GM12874 (cell line): Measurements from ENCODE around the gene TBL1X.

Experiments used
- TF ChIP-seq, protein P1 (sequence below): IDR thresholded peaks from 2 replicates; pipeline ENCODE4 v1.5.1; 2011; ENCODE audit warnings: low read depth, mild to moderate bottlenecking, control low read depth, low read length, moderate library complexity; ENCODE audit not compliant: insufficient read depth

TBL1X gene

DNA sequence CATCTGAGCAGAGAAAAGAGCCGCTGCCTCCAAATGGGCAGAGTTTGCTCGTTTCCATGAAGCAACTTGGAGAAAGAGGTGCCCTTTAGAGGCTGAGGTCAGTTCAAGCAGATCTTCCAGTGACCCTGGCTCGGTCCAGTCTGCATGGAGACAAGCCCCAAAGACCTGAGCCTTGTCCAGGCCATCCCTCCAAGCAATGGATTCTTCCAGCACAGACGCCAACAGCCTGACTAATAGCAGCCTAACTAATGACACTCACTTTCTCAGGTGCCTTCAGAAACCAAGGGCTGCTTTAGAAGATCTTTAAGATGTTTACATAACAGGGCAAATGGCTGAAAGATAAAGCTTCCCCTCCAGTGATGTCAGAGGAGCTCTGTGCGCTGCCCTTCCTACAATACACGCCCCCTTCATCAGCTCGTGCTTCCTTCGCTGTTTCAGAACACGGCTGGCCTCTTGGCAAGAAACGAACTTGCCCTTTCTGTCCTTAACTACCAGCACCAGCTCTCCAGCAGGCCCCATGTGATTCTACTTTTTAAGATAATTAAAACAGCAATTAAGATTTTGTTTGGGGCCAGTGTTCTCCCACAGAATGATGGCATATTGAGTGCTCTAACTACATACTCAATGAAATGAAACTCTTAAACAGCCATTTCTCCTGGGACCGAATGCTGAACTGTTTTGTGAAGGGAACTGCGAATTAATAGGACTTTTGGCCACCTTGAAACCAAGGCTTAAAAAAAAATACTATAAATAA lies 181.8 kb downstream of the TBL1X start:
- TF ChIP-seq, protein P1, sequence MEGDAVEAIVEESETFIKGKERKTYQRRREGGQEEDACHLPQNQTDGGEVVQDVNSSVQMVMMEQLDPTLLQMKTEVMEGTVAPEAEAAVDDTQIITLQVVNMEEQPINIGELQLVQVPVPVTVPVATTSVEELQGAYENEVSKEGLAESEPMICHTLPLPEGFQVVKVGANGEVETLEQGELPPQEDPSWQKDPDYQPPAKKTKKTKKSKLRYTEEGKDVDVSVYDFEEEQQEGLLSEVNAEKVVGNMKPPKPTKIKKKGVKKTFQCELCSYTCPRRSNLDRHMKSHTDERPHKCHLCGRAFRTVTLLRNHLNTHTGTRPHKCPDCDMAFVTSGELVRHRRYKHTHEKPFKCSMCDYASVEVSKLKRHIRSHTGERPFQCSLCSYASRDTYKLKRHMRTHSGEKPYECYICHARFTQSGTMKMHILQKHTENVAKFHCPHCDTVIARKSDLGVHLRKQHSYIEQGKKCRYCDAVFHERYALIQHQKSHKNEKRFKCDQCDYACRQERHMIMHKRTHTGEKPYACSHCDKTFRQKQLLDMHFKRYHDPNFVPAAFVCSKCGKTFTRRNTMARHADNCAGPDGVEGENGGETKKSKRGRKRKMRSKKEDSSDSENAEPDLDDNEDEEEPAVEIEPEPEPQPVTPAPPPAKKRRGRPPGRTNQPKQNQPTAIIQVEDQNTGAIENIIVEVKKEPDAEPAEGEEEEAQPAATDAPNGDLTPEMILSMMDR, result no peak

DNA sequence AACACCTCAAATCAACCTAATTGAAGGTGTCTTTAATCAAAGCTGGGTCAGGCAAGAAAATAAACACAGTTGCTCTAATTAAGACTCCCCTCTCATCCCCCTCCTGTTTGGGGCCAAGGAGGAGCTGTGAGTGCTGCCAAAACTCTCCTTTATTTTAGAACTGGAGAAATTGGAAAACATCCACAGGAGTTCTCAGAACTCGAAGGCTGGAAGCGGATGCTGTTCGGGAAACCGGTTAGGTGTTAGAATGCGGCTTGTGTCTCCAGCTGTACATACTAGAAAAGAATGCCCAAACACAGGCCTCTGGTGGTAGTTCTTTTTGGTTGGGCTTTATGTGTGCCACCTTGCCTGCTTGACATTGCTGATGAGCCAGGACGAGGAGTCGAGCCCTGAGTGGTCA lies 182.6 kb downstream of the TBL1X start:
- TF ChIP-seq, protein P1, result no peak

DNA sequence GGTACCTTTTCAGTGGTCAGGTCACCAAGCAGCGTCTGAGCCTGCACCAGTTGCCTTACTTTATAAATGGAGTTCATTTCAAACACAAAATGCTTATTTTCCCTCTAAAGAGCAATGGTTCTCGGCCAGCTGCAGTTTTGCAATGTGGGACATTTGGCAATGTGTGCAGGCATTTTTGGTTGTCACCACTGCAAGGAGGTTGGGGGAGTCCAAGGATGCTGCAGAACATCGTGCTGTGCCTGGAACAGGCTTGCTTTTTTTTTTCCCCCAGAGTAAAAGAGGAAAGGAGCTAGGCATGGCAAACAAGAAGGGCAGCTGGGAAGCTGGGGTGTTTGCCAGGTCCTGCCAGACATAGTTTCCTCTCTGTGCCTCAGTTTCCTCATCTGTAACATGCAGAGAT lies 185.2 kb downstream of the TBL1X start:
- TF ChIP-seq, protein P1, result no peak

DNA sequence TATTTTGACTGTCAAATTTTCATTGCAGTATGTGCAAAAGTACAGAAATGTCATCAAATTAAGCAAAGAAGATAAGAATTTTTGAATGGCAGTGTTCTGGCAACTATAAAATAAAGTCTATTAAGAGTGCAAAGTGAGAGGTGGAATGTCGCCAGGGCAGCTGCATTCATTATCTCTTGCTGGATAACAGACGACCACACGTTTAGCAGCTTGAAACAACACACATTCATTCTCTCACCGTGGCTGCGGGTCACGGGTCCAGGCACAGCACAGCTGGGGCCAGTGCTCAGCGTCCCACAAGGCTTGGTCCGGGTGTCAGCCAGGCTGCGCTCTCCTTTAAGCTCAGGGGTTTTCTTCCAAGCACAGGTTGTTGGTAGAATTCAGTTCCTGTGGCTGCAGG lies 186.9 kb downstream of the TBL1X start:
- TF ChIP-seq, protein P1, result no peak

DNA sequence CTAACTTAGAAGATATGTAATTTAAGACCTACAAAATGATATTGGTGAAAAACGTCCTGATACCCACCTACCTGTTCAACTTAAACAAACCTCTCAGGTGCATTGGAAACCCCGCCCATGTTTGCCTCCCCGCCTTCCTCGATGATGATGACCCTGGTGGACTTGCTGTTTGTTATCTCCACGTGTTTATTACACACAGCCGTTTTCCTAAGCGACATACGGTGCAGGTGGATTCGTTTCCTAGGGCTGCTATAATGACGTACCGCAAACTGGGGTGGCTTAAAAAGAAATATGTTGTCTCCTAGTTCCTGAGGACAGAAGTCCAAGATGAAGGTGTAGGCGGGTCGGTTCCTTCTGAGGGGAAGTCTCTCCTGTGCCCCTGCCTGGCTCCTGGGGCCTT lies 190.1 kb downstream of the TBL1X start:
- TF ChIP-seq, protein P1, result no peak

DNA sequence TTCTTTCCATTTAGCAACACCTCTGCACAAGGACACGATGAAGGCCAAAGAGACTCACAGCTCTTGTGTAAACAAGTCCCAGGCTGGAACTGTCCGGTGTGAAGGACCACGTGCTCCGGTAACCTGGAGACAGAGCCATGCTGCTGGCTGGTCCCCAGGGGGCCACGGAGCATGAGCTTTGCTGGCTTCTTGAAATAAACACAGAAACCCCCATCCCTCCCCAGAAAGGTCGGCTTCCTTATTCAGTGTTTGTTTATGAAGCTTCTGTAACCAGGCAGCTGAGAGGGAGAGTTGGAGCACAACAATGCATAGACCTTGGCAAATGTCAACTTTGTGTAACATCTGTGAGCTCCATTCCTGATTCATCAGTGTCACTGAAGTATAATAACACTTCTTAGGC lies 191.4 kb downstream of the TBL1X start:
- TF ChIP-seq, protein P1, result no peak

DNA sequence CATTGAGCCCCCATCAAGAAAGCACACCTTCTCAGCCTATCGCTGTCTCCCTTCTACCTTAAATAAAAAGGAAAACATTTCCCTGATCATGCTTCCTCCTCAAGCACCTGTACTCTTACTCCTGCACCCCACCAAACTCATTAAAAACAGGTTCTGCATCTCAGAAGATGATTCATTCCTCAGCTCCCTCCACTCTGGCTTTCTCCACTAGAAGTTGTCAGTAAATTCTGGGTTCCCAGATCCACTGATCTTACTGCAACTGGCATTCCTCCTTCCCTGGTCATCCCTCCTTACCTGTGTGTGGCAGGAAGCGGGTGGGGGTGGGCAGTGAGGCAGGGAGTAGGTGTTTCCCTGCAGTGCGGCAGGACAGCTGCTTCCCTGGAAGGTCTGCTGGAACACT lies 192.0 kb downstream of the TBL1X start:
- TF ChIP-seq, protein P1, result no peak
